Measurements from ENCODE around the gene GALNT17.

The GALNT17 gene

DNA sequence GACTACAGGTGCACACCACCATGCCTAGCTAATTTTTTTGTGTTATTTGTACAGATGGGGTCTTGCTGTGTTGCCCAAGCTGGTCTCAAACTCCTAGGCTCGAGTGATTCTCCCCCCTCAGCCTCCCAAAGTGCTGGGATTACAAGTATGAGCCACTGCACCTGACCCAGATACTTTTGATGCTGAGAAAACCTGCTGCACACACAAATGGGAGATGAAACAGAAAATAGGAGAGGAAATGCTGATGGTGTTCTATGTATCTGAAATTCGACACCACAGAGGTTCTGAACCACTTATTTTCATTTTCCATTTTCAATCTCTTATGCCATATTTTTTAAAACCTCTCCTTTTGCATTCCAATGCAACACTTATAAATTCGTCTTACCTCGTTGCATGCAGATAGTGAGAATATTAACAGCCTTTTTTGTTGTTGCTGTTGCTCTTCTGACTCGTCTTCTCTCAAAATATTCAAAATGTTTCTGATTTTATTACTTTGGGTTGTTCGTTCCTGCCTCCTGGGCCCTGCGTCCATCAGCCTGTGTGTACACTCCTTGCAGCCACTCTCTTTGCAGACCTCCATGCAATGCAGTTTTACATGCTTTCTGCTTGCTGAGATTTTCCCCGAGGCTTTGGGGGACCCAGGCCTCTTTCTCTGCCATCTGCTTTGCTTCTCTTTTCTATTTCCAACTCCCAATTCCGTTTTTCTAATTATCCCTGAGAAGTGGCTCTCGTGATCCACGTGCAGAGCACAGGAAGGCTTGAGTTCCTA, 556.1 kb downstream of the GALNT17 start:
- Mint-ChIP-seq H3K36me3 (ENCODE audit: low read depth) (no peaks in the 10 kb centered on the region), H3K9me3 (no peaks in the 10 kb centered on the region), H3K27ac (no peak overlapping the region), H3K4me1 (peaks cover 19% of the 10 kb centered on the region), H3K27me3 (ENCODE audit: low read depth) (peaks cover 21% of the 10 kb centered on the region), H3K4me3 (no peak overlapping the region)
- TF ChIP-seq CTCF (IDR thresholded peaks at IDR 0.05; ENCODE audit: unreplicated experiment in 3 of 3) = no peak

DNA sequence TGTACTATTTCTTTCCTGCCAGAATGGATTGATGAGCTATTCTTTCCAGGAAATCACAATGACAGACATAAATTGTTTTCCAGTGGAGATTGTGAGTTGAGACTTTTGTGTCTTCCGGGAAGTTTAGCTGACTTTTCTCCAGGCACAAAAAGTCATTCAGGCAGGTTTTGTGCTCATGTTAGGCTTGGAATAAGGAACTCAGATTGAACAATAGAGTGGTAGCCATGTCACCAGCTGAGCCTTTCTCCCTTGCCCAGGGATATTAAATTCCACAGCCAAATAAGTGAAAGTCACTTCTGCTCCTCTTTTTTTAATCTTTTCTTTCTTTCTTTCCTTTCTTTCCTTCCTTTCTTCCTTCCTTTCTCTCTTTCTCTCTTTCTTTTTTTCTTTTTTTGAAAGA, 559.6 kb downstream of the GALNT17 start:
- Mint-ChIP-seq H3K4me1 (peaks cover 19% of the 10 kb centered on the region), H3K27ac (no peak overlapping the region), H3K4me3 (no peak overlapping the region), H3K27me3 (ENCODE audit: low read depth) (peaks cover 9% of the 10 kb centered on the region), H3K36me3 (ENCODE audit: low read depth) (no peaks in the 10 kb centered on the region), H3K9me3 (no peaks in the 10 kb centered on the region)
- TF ChIP-seq CTCF (IDR thresholded peaks at IDR 0.05; ENCODE audit: unreplicated experiment in 3 of 3) = no peak

DNA sequence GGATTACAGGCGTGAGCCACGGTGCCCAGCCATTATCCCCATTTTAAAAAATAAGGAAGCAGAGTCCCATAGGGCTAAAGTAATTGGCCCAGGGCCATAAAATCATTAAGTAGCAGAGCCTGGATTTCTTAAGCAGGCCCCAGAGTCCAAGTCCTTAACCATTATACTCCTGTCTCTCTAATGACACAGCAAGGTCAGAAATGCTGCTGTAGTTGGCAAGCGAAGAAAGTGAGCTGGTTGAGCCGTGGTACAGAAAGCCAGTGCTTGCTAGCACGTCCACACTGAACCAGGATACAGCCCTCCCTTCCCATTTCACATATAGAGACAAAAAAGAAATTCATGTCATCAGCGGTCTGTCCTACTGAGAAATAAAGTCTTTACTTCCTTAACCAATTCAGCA, 562.7 kb downstream of the GALNT17 start:
- Mint-ChIP-seq H3K9me3 (peaks cover 11% of the 10 kb centered on the region), H3K4me3 (no peak overlapping the region), H3K4me1 (peaks cover 15% of the 10 kb centered on the region), H3K27ac (no peak overlapping the region), H3K36me3 (ENCODE audit: low read depth) (peaks cover 4% of the 10 kb centered on the region), H3K27me3 (ENCODE audit: low read depth) (no peaks in the 10 kb centered on the region)
- TF ChIP-seq CTCF (IDR thresholded peaks at IDR 0.05; ENCODE audit: unreplicated experiment in 3 of 3) = no peak

DNA sequence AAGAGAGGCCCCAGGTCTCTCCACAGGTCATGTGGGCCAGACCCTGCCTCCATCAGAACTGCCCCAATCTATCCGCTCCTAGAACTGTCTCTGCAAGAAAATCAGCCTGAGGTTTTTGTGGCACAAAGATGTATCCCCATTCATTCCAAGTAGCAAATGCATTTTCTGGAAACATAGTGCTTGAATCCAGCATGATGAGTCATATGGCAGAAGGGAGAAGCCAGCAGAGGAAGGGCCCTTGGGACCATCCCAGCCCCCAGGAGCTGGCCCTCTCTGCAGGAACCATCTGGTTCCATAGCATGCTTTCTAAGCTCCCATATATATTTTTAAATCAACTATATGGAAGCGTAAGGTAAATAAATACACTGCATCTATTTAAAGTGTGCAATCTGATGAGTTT, 563.2 kb downstream of the GALNT17 start:
- Mint-ChIP-seq H3K27me3 (ENCODE audit: low read depth) (no peaks in the 10 kb centered on the region), H3K36me3 (ENCODE audit: low read depth) (peaks cover 4% of the 10 kb centered on the region), H3K4me1 (peaks cover 15% of the 10 kb centered on the region), H3K4me3 (no peak overlapping the region), H3K9me3 (peaks cover 11% of the 10 kb centered on the region), H3K27ac (no peak overlapping the region)
- TF ChIP-seq CTCF (IDR thresholded peaks at IDR 0.05; ENCODE audit: unreplicated experiment in 3 of 3) = no peak

- H3K4me3 Mint-ChIP-seq = no peak overlapping the region
- peaks cover 18% of the 10 kb centered on the region for H3K9me3 Mint-ChIP-seq
- H3K4me1 Mint-ChIP-seq = peaks cover 10% of the 10 kb centered on the region
- no peaks in the 10 kb centered on the region for H3K27me3 Mint-ChIP-seq (ENCODE audit: low read depth)
- H3K27ac Mint-ChIP-seq = no peak overlapping the region
- H3K36me3 Mint-ChIP-seq (ENCODE audit: low read depth) = peaks cover 4% of the 10 kb centered on the region
- no peak for TF ChIP-seq CTCF (IDR thresholded peaks at IDR 0.05; ENCODE audit: unreplicated experiment in 3 of 3)
Measured at GRCh38 chr7:71696511-71696910, 564.6 kb downstream of the GALNT17 start.

DNA sequence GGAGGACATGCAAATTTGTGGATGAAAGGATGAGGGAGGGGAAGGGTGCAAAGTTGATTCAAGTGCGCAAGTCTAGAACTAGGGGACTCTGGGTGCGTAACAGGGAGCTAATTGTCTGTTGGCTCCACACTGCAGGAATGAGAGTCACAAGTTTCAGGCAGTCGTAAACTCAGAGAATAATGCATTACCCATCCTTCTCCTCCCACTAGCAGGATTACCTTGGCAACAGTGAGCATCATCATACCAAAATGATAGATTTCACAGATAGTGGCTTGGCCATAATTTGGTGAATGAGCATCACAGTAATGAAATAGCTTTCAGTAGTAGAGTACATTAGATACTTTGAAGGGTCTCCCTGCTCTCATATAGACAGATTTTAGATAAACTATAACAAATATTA, 565.5 kb downstream of the GALNT17 start:
- Mint-ChIP-seq H3K27ac (no peak overlapping the region), H3K4me1 (peaks cover 5% of the 10 kb centered on the region), H3K36me3 (ENCODE audit: low read depth) (peaks cover 4% of the 10 kb centered on the region), H3K27me3 (ENCODE audit: low read depth) (no peaks in the 10 kb centered on the region), H3K4me3 (no peak overlapping the region), H3K9me3 (peaks cover 18% of the 10 kb centered on the region)
- TF ChIP-seq CTCF (IDR thresholded peaks at IDR 0.05; ENCODE audit: unreplicated experiment in 3 of 3) = no peak
